ENCODE data around the gene ZNF483. TPM values are rescaled to one million over a fixed set of nuclear protein-coding genes. Genes with fewer than 3 reads are reported as not detected.
"Not testable (repeated sequence)": the region's sequence is repeated elsewhere in the genome, so short reads cannot be mapped to it uniquely, and the experiment has no call there.

ZNF483 gene
- total RNA-seq, 2 donors from 2014 or later, result 6.7 to 8.6 TPM

- no peaks in the 10 kb centered on the region for H3K36me3 ChIP-seq (replicated peaks in 1 of 2; ENCODE audit: insufficient read depth in 1 of 2, low read depth in 2 of 2)
- ATAC-seq, result peak; percentile 70
- intact Hi-C loops (cut with DNase I), result no loop called here
- DNase-seq, result peak; percentile 69 to 77 (median 72)
- H3K9me3 ChIP-seq, result no peaks in the 10 kb centered on the region
- peak overlapping the region; percentile 60 to 95 for H3K4me3 ChIP-seq
- TF ChIP-seq CTCF (IDR thresholded peaks at IDR 0.05), result no peak
- peak; percentile 45 to 82 (median 75) for TF ChIP-seq POLR2A (IDR thresholded peaks at IDR 0.05)
- WGBS, 2 donors, result 0% methylated on average over 24 to 64 of the region's 76 CpGs
- peaks cover 25% of the 10 kb centered on the region for H3K4me1 ChIP-seq
- H3K27me3 ChIP-seq, result no peaks in the 10 kb centered on the region
- H3K27ac ChIP-seq, result peak overlapping the region; percentile 86 to 97 (median 97)
Measured at GRCh38 chr9:111482694-111483438, 42.1 kb upstream of the ZNF483 start.

- WGBS, 2 donors, result 0% methylated on average over 67 of the region's 78 CpGs; no CpG with 5 or more reads in 1 of the 2 donors
- ATAC-seq (peak; percentile 54), DNase-seq (no peak)
- no peaks in the 10 kb centered on the region for H3K9me3 ChIP-seq
- H3K36me3 ChIP-seq (replicated peaks in 1 of 2; ENCODE audit: insufficient read depth in 1 of 2, low read depth in 2 of 2), result no peaks in the 10 kb centered on the region
- no peaks in the 10 kb centered on the region for H3K27me3 ChIP-seq
- no peak for TF ChIP-seq POLR2A (IDR thresholded peaks at IDR 0.05)
- TF ChIP-seq CTCF (IDR thresholded peaks at IDR 0.05), result no peak
- H3K27ac ChIP-seq, result peak overlapping the region; percentile 86 to 97 (median 97)
- no peak overlapping the region for H3K4me3 ChIP-seq
- intact Hi-C loops (cut with DNase I), result no loop called here
- peaks cover 25% of the 10 kb centered on the region for H3K4me1 ChIP-seq
Measured at GRCh38 chr9:111483439-111483857, 41.5 kb upstream of the ZNF483 start.

DNA sequence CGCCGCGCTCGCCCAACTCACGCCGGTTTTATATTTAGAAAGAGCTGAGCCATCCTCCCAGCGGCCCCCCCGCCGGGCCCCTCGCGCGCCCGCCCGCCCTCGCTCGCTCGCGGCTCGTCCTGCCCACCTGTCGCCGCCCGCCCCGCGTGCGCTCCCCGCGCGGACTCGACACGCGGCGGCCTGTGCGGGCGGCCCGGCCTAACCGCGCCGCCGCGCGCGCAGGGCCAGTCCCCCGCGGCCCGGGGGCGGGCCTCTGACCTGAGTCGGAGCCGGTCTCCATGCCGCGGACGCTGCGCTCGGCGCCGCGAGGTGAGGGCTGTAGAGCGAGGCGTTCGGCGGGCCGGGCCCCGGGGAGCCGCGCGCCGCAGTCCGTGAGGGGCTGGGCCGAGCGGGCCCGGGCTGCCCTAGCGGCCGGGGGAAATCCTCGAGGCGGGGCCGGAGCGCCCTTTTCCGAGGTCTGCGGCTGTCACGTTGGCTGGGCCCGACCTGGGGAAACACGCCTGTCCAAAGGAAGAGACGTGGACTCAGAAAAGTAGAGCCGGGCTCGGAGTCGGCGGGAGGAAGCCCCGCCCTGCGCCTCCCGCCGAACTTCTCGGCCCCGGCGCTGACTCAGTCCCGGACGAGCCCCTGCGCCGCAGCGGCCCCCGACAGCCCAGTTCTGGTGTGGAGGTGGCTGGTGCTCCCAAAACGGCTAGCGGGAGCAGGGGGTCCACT, 41.0 kb upstream of the ZNF483 start, which contains the start of gene ECPAS:
TSS of gene ECPAS (minus strand) at position 526 of the 714 bp plus-strand sequence. CDS start 11,465 bp downstream, outside the sequence.
- ATAC-seq, result peak; percentile 72
- Histone ChIP-seq H3K4me1 (peaks cover 25% of the 10 kb centered on the region), H3K27me3 (no peaks in the 10 kb centered on the region), H3K36me3 (replicated peaks in 1 of 2; ENCODE audit: insufficient read depth in 1 of 2, low read depth in 2 of 2) (no peaks in the 10 kb centered on the region), H3K9me3 (no peaks in the 10 kb centered on the region), H3K27ac (peak within 1 kb of the TSS; percentile 86 to 97 (median 97)), H3K4me3 (peak within 1 kb of the TSS; percentile 36 to 57)
- 0% methylated on average over 61 of the region's 101 CpGs; no CpG with 5 or more reads in 1 of the 2 donors for WGBS, 2 donors
- intact Hi-C loops (cut with DNase I), result no loop called here
- TF ChIP-seq POLR2A (IDR thresholded peaks at IDR 0.05) (peak; percentile 51 to 76 (median 71)), CTCF (IDR thresholded peaks at IDR 0.05) (peak in 4 of 7 experiments; percentile 10 to 29 (median 18))
- peak; percentile 75 to 82 (median 78) for DNase-seq

DNA sequence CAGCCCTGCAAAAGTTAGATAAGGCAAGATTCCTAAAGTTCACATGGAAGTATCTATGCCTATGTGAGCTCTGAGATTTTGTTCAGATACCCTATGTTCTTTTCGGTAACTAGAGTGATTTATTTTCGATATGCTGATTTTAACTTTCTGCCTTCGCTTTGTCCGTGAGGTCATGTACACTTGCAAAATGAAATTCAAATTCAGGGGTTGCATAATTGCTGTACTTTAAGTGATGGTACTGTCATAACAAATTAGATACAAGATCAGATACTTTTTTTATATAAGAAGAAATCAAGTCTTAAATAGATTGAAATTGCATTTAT, 40.4 kb upstream of the ZNF483 start:
- intact Hi-C loops (cut with DNase I), result no loop called here
- Histone ChIP-seq H3K27me3 (no peaks in the 10 kb centered on the region), H3K9me3 (no peaks in the 10 kb centered on the region), H3K4me1 (peaks cover 25% of the 10 kb centered on the region), H3K4me3 (peak overlapping the region; percentile 36 to 57), H3K36me3 (replicated peaks in 1 of 2; ENCODE audit: insufficient read depth in 1 of 2, low read depth in 2 of 2) (no peaks in the 10 kb centered on the region), H3K27ac (peak overlapping the region; percentile 86 to 97 (median 97))
- no peak for DNase-seq
- WGBS, 2 donors, result 0% methylated on average over 4 of the region's 4 CpGs
- TF ChIP-seq CTCF (IDR thresholded peaks at IDR 0.05) (no peak), POLR2A (IDR thresholded peaks at IDR 0.05) (peak in 1 of 3 donors; percentile 47)
- no peak for ATAC-seq

- ATAC-seq, result not testable (repeated sequence)
Measured at GRCh38 chr9:111497196-111497595, 27.8 kb upstream of the ZNF483 start.

More at GRCh38 chr9:111497196-111497595, 27.8 kb upstream of the ZNF483 start:
- WGBS, 2 donors, result 94 to 100% methylated on average over 2 of the region's 2 CpGs
- H3K4me3 ChIP-seq; DNase-seq; H3K4me1 ChIP-seq; intact Hi-C loops (cut with DNase I); H3K9me3 ChIP-seq; H3K27me3 ChIP-seq; H3K27ac ChIP-seq; H3K36me3 ChIP-seq (replicated peaks in 1 of 2; ENCODE audit: insufficient read depth in 1 of 2, low read depth in 2 of 2): not testable (repeated sequence)

All from body of pancreas (tissue), 4 donors.